Smooth muscle cell (in vitro differentiated cells): ENCODE data around the gene HBB. TPM values are rescaled to one million over a fixed set of nuclear protein-coding genes. Genes with fewer than 3 reads are reported as not detected.

ENCODE experiments used
- DNase-seq: peaks from one replicate; lab custom pipeline; 2025; ENCODE audit not compliant: unreplicated experiment; lab: John Stamatoyannopoulos, UW
- H2AFZ ChIP-seq: fragments of 200-600 bp; sonication (generic); 2 replicates; pipeline ENCODE4 v1.6.0; 2016; ENCODE audit warnings: antibody characterized with exemption, low read depth, mild to moderate bottlenecking
- H3F3A ChIP-seq: fragments of 200-600 bp; sonication (generic); 2 replicates; pipeline ENCODE4 v1.6.0; 2017; ENCODE audit warnings: antibody characterized with exemption, low read depth
- H3K27ac ChIP-seq: fragments of 200-600 bp; sonication (generic); 2 replicates; pipeline ENCODE4 v1.5.1; 2016; ENCODE audit warnings: low read depth, mild to moderate bottlenecking
- H3K27me3 ChIP-seq: fragments of 200-600 bp; sonication (generic); 2 replicates; pipeline ENCODE4 v1.6.1; 2016; ENCODE audit warnings: low read depth, mild to moderate bottlenecking
- H3K36me3 ChIP-seq: fragments of 200-600 bp; sonication (generic); 2 replicates; pipeline ENCODE4 v1.5.1; 2016; ENCODE audit warnings: low read depth
- H3K4me1 ChIP-seq: fragments of 200-600 bp; sonication (generic); 2 replicates; pipeline ENCODE4 v1.5.1; 2016; ENCODE audit warnings: low read depth
- H3K4me2 ChIP-seq: fragments of 200-600 bp; sonication (generic); 2 replicates; pipeline ENCODE4 v1.6.0; 2016; ENCODE audit warnings: mild to moderate bottlenecking
- H3K4me3 ChIP-seq: fragments of 200-600 bp; sonication (generic); 2 replicates; pipeline ENCODE4 v1.5.1; 2016; ENCODE audit warnings: mild to moderate bottlenecking
- H3K79me2 ChIP-seq: fragments of 200-600 bp; sonication (generic); 2 replicates; pipeline ENCODE4 v1.6.0; 2016; ENCODE audit warnings: low read depth, mild to moderate bottlenecking
- H3K9ac ChIP-seq: fragments of 200-600 bp; sonication (generic); 2 replicates; pipeline ENCODE4 v1.6.0; 2016; ENCODE audit warnings: low read depth
- H3K9me3 ChIP-seq: fragments of 200-600 bp; sonication (generic); replicated peaks from 2 replicates; pipeline ENCODE4 v1.5.1; 2016; ENCODE audit warnings: low read depth
- H4K20me1 ChIP-seq: fragments of 200-600 bp; sonication (generic); 2 replicates; pipeline ENCODE4 v1.6.0; 2016; ENCODE audit warnings: low read depth
- CTCF ChIP-seq: fragments of 200-600 bp; sonication (generic); IDR thresholded peaks from 2 replicates; pipeline ENCODE4 v1.5.1; 2017; ENCODE audit warnings: borderline replicate concordance, mild to moderate bottlenecking, antibody characterized with exemption; ENCODE audit not compliant: insufficient read depth, poor library complexity, severe bottlenecking
- WGBS: methylation state at CpG from one replicate; pipeline ENCODE4 v1.1.7; 2016; ENCODE audit warnings: low lambda C conversion rate; 5-methylcytosine and 5-hydroxymethylcytosine counted together
- polyA plus RNA-seq: library from polyadenylated mRNA; unstranded; fragments of >200 nt; fragmentation: Nextera tagmentation; extraction: Ambion mirVana; gene quantifications from 2 replicates; pipeline ENCODE4 v1.2.1, GENCODE V29; 2016
- total RNA-seq: library from RNA; depleted of rRNA; stranded (reverse); fragments of >200 nt; gene quantifications from 2 replicates; pipeline ENCODE4 v1.2.3, GENCODE V29; 2014

HBB gene
- total and polyA plus RNA-seq, 2 experiments from 2014 or later = not detected

GRCh38 chr11:5224538-5225479 is 2.1 kb downstream of the HBB start:
- H2AFZ ChIP-seq = no peak overlapping the region

GRCh38 chr11:5223686-5224085 is 3.2 kb downstream of the HBB start:
- Histone ChIP-seq H4K20me1 (no peaks in the 10 kb centered on the region), H3K4me2 (no peak overlapping the region), H3K79me2 (no peaks in the 10 kb centered on the region), H3K27ac (no peak overlapping the region), H3K9me3 (no peaks in the 10 kb centered on the region), H3K4me3 (no peak overlapping the region), H3K36me3 (no peaks in the 10 kb centered on the region), H3K4me1 (no peaks in the 10 kb centered on the region), H3K27me3 (no peaks in the 10 kb centered on the region), H2AFZ (no peak overlapping the region), H3K9ac (no peak overlapping the region), H3F3A (no peaks in the 10 kb centered on the region)
- no peak for TF ChIP-seq CTCF
- 95% methylated on average over 1 of the region's 1 CpG for WGBS
- no peak for DNase-seq

More at GRCh38 chr11:5224538-5225479, 2.1 kb downstream of the HBB start:
- Histone ChIP-seq H3K4me2 (no peak overlapping the region), H3K9ac (no peak overlapping the region), H3K36me3 (no peaks in the 10 kb centered on the region), H3K27ac (no peak overlapping the region), H3K4me3 (no peak overlapping the region), H4K20me1 (no peaks in the 10 kb centered on the region), H3F3A (no peaks in the 10 kb centered on the region), H3K27me3 (no peaks in the 10 kb centered on the region), H3K79me2 (no peaks in the 10 kb centered on the region), H3K9me3 (no peaks in the 10 kb centered on the region), H3K4me1 (no peaks in the 10 kb centered on the region)
- 77% methylated on average over 6 of the region's 6 CpGs for WGBS
- no peak for TF ChIP-seq CTCF
- no peak for DNase-seq

- no peak overlapping the region for H2AFZ ChIP-seq
- H3K9ac ChIP-seq = no peak overlapping the region
- no peaks in the 10 kb centered on the region for H3K36me3 ChIP-seq
- no peak overlapping the region for H3K4me3 ChIP-seq
- H3K27ac ChIP-seq = no peak overlapping the region
- no peaks in the 10 kb centered on the region for H3F3A ChIP-seq
- 86% methylated on average over 6 of the region's 6 CpGs for WGBS
- DNase-seq = no peak
- no peaks in the 10 kb centered on the region for H3K27me3 ChIP-seq
- H3K79me2 ChIP-seq = no peaks in the 10 kb centered on the region
- no peaks in the 10 kb centered on the region for H4K20me1 ChIP-seq
- no peaks in the 10 kb centered on the region for H3K9me3 ChIP-seq
- H3K4me1 ChIP-seq = no peaks in the 10 kb centered on the region
- no peak for TF ChIP-seq CTCF
- H3K4me2 ChIP-seq = no peak overlapping the region
These were observed 3.7 kb downstream of the HBB start for GRCh38 chr11:5223146-5223545.
